Measurements from ENCODE around the gene SLC39A2.
"Not testable (repeated sequence)": the region's sequence is repeated elsewhere in the genome, so short reads cannot be mapped to it uniquely, and the experiment has no call there.

The SLC39A2 gene

GRCh38 chr14:20998674-20999366 lies at the start of gene SLC39A2:
Gene SLC39A2, plus strand, starts transcription at chr14:20999293. Its CDS starts 154 bp downstream, at chr14:20999447.
- Histone ChIP-seq H3K4me1 (ENCODE audit: control insufficient read depth in 1 of 2, insufficient read depth in 2 of 2, low read length in 2 of 2) (no peaks in the 10 kb centered on the region), H3K36me3 (ENCODE audit: control insufficient read depth in 1 of 2, insufficient read depth in 2 of 2, low read length in 2 of 2) (peaks cover 29 to 33% of the 10 kb centered on the region in 2 donors), H3K4me3 (ENCODE audit: low read depth in 1 of 2, low read length in 2 of 2) (no peak within 1 kb of the TSS), H3K27ac (ENCODE audit: low read length) (no peak within 1 kb of the TSS), H3K9me3 (ENCODE audit: control insufficient read depth in 1 of 2, low read length in 2 of 2) (no peaks in the 10 kb centered on the region), H3K27me3 (ENCODE audit: low read depth, low read length) (no peaks in the 10 kb centered on the region)

GRCh38 chr14:20954736-20955537 lies 44.2 kb upstream of the SLC39A2 start, which contains the start of gene RNASE2:
Gene RNASE2, plus strand, starts transcription at chr14:20955487. Its CDS starts 285 bp downstream, at chr14:20955772.
- H3K9me3 ChIP-seq (ENCODE audit: control insufficient read depth in 1 of 2, low read length in 2 of 2); H3K27ac ChIP-seq (ENCODE audit: low read length); H3K4me1 ChIP-seq (ENCODE audit: control insufficient read depth in 1 of 2, insufficient read depth in 2 of 2, low read length in 2 of 2); H3K36me3 ChIP-seq (ENCODE audit: control insufficient read depth in 1 of 2, insufficient read depth in 2 of 2, low read length in 2 of 2); H3K4me3 ChIP-seq (ENCODE audit: low read depth in 1 of 2, low read length in 2 of 2); H3K27me3 ChIP-seq (ENCODE audit: low read depth, low read length): not testable (repeated sequence)

- not testable (repeated sequence) for H3K4me1 ChIP-seq (ENCODE audit: control insufficient read depth in 1 of 2, insufficient read depth in 2 of 2, low read length in 2 of 2); H3K4me3 ChIP-seq (ENCODE audit: low read depth in 1 of 2, low read length in 2 of 2); H3K36me3 ChIP-seq (ENCODE audit: control insufficient read depth in 1 of 2, insufficient read depth in 2 of 2, low read length in 2 of 2); H3K27me3 ChIP-seq (ENCODE audit: low read depth, low read length); H3K27ac ChIP-seq (ENCODE audit: low read length); H3K9me3 ChIP-seq (ENCODE audit: control insufficient read depth in 1 of 2, low read length in 2 of 2)
These were observed 43.6 kb upstream of the SLC39A2 start for GRCh38 chr14:20955538-20955873.

GRCh38 chr14:20956376-20956976 lies 42.6 kb upstream of the SLC39A2 start:
- H3K4me1 ChIP-seq (ENCODE audit: control insufficient read depth in 1 of 2, insufficient read depth in 2 of 2, low read length in 2 of 2): no peaks in the 10 kb centered on the region
- no peaks in the 10 kb centered on the region for H3K9me3 ChIP-seq (ENCODE audit: control insufficient read depth in 1 of 2, low read length in 2 of 2)
- H3K4me3 ChIP-seq (ENCODE audit: low read depth in 1 of 2, low read length in 2 of 2): no peak overlapping the region
- no peaks in the 10 kb centered on the region for H3K27me3 ChIP-seq (ENCODE audit: low read depth, low read length)
- H3K36me3 ChIP-seq (ENCODE audit: control insufficient read depth in 1 of 2, insufficient read depth in 2 of 2, low read length in 2 of 2): no peaks in the 10 kb centered on the region
- H3K27ac ChIP-seq (ENCODE audit: low read length): no peak overlapping the region

- H3K4me1 ChIP-seq (ENCODE audit: control insufficient read depth in 1 of 2, insufficient read depth in 2 of 2, low read length in 2 of 2); H3K36me3 ChIP-seq (ENCODE audit: control insufficient read depth in 1 of 2, insufficient read depth in 2 of 2, low read length in 2 of 2); H3K4me3 ChIP-seq (ENCODE audit: low read depth in 1 of 2, low read length in 2 of 2); H3K9me3 ChIP-seq (ENCODE audit: control insufficient read depth in 1 of 2, low read length in 2 of 2); H3K27ac ChIP-seq (ENCODE audit: low read length); H3K27me3 ChIP-seq (ENCODE audit: low read depth, low read length): not testable (repeated sequence)
These were observed 40.1 kb upstream of the SLC39A2 start for GRCh38 chr14:20958946-20959345.

- Histone ChIP-seq H3K9me3 (ENCODE audit: control insufficient read depth in 1 of 2, low read length in 2 of 2) (no peaks in the 10 kb centered on the region), H3K4me3 (ENCODE audit: low read depth in 1 of 2, low read length in 2 of 2) (no peak overlapping the region), H3K27ac (ENCODE audit: low read length) (no peak overlapping the region), H3K36me3 (ENCODE audit: control insufficient read depth in 1 of 2, insufficient read depth in 2 of 2, low read length in 2 of 2) (no peaks in the 10 kb centered on the region), H3K27me3 (ENCODE audit: low read depth, low read length) (no peaks in the 10 kb centered on the region), H3K4me1 (ENCODE audit: control insufficient read depth in 1 of 2, insufficient read depth in 2 of 2, low read length in 2 of 2) (no peaks in the 10 kb centered on the region)
These were observed 29.8 kb upstream of the SLC39A2 start for GRCh38 chr14:20969336-20969735.

GRCh38 chr14:20970647-20970982 lies 28.5 kb upstream of the SLC39A2 start:
- Histone ChIP-seq H3K27ac (ENCODE audit: low read length) (no peak overlapping the region), H3K27me3 (ENCODE audit: low read depth, low read length) (no peaks in the 10 kb centered on the region), H3K36me3 (ENCODE audit: control insufficient read depth in 1 of 2, insufficient read depth in 2 of 2, low read length in 2 of 2) (no peaks in the 10 kb centered on the region), H3K9me3 (ENCODE audit: control insufficient read depth in 1 of 2, low read length in 2 of 2) (no peaks in the 10 kb centered on the region), H3K4me3 (ENCODE audit: low read depth in 1 of 2, low read length in 2 of 2) (peak overlapping the region; percentile 71 to 83), H3K4me1 (ENCODE audit: control insufficient read depth in 1 of 2, insufficient read depth in 2 of 2, low read length in 2 of 2) (no peaks in the 10 kb centered on the region)

- Histone ChIP-seq H3K27me3 (ENCODE audit: low read depth, low read length) (no peaks in the 10 kb centered on the region), H3K4me1 (ENCODE audit: control insufficient read depth in 1 of 2, insufficient read depth in 2 of 2, low read length in 2 of 2) (no peaks in the 10 kb centered on the region), H3K27ac (ENCODE audit: low read length) (peak overlapping the region; percentile 23), H3K9me3 (ENCODE audit: control insufficient read depth in 1 of 2, low read length in 2 of 2) (no peaks in the 10 kb centered on the region), H3K4me3 (ENCODE audit: low read depth in 1 of 2, low read length in 2 of 2) (peak overlapping the region; percentile 71 to 83), H3K36me3 (ENCODE audit: control insufficient read depth in 1 of 2, insufficient read depth in 2 of 2, low read length in 2 of 2) (no peaks in the 10 kb centered on the region)
These were observed 27.9 kb upstream of the SLC39A2 start for GRCh38 chr14:20970983-20971704.

- Histone ChIP-seq H3K4me3 (ENCODE audit: low read depth in 1 of 2, low read length in 2 of 2) (peak overlapping the region; percentile 71 to 83), H3K27me3 (ENCODE audit: low read depth, low read length) (no peaks in the 10 kb centered on the region), H3K27ac (ENCODE audit: low read length) (no peak overlapping the region), H3K36me3 (ENCODE audit: control insufficient read depth in 1 of 2, insufficient read depth in 2 of 2, low read length in 2 of 2) (no peaks in the 10 kb centered on the region), H3K4me1 (ENCODE audit: control insufficient read depth in 1 of 2, insufficient read depth in 2 of 2, low read length in 2 of 2) (no peaks in the 10 kb centered on the region), H3K9me3 (ENCODE audit: control insufficient read depth in 1 of 2, low read length in 2 of 2) (no peaks in the 10 kb centered on the region)
These were observed 27.4 kb upstream of the SLC39A2 start for GRCh38 chr14:20971705-20972021.

GRCh38 chr14:20973501-20973900 lies 25.6 kb upstream of the SLC39A2 start:
- Histone ChIP-seq H3K9me3 (ENCODE audit: control insufficient read depth in 1 of 2, low read length in 2 of 2) (no peaks in the 10 kb centered on the region), H3K4me1 (ENCODE audit: control insufficient read depth in 1 of 2, insufficient read depth in 2 of 2, low read length in 2 of 2) (no peaks in the 10 kb centered on the region), H3K36me3 (ENCODE audit: control insufficient read depth in 1 of 2, insufficient read depth in 2 of 2, low read length in 2 of 2) (no peaks in the 10 kb centered on the region), H3K4me3 (ENCODE audit: low read depth in 1 of 2, low read length in 2 of 2) (no peak overlapping the region), H3K27me3 (ENCODE audit: low read depth, low read length) (no peaks in the 10 kb centered on the region), H3K27ac (ENCODE audit: low read length) (no peak overlapping the region)

- Histone ChIP-seq H3K9me3 (ENCODE audit: control insufficient read depth in 1 of 2, low read length in 2 of 2) (no peaks in the 10 kb centered on the region), H3K4me1 (ENCODE audit: control insufficient read depth in 1 of 2, insufficient read depth in 2 of 2, low read length in 2 of 2) (no peaks in the 10 kb centered on the region), H3K27ac (ENCODE audit: low read length) (no peak overlapping the region), H3K27me3 (ENCODE audit: low read depth, low read length) (no peaks in the 10 kb centered on the region), H3K4me3 (ENCODE audit: low read depth in 1 of 2, low read length in 2 of 2) (no peak overlapping the region), H3K36me3 (ENCODE audit: control insufficient read depth in 1 of 2, insufficient read depth in 2 of 2, low read length in 2 of 2) (no peaks in the 10 kb centered on the region)
These were observed 22.8 kb upstream of the SLC39A2 start for GRCh38 chr14:20976291-20976690.
